GM12872 (cell line): ENCODE measurements around the gene STK39.

Source experiments
- CTCF ChIP-seq: IDR thresholded peaks from 3 replicates; pipeline ENCODE4 v1.5.1; 2011; ENCODE audit warnings: low read depth, mild to moderate bottlenecking, low read length, moderate library complexity; ENCODE audit not compliant: insufficient read depth

STK39 gene

DNA sequence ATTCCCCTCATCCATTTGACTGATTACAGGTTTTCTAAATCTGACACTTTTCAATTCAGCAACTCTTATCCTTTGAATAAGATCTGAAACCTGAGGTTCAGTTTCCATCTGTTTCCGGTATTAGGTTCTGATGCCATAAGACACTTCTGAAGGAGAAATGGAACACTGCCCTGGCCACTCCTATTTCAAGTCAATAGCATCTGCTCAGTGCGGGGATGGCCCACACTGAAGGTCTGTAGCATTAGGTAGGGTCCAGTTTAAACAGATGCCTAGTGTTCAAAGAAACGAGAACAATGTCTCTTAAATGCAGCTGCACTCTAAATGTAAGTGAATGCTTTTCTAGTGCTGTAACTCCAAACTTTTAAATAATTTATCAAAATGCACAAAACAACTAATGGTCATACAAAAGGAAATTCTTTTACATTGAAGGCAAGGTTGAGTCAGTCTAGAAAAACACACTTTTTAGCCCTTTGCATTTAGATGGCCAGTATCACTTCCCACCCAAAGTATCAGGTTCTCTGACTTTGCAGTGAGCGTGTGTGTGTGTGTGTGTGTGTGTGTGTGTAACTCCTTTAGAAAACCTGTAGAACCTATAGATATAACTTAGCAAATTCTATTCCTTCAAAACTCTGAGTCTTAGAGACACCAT lies 78.2 kb downstream of the STK39 start:
- TF ChIP-seq CTCF: no peak

DNA sequence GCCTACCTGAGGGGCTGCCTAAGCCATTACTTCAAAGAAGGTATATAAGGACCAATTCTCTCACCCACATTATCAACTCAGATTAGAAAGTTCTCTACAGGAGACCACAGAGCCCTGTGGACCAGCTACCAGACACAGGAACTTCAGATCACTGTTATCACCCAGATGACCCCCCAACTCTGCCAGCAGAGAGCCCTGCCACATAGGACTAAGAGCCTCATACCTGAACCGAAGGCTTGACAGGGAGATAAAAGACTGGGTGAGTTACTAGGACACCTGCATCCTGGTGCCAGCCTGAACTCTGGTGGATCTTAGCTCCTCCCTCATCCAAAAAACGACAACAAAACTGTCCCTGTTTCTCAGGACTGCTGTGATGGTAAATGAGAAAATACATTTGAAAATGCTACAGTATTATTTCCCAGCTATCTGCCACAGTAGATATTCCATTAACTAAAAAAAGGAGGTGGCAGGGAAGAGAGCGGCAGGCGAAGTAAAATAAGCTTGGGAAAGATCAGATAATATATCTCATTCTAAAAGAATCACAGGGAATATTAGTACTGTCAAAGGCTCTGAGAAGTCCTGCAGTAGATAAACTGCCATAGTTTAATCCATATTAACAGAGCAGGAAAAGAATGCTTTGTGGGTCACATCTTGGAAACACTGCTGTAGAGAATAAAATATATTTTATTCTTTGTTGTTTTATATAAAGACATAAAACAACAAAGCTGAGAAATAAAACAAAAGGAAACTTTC lies 79.7 kb downstream of the STK39 start:
- TF ChIP-seq CTCF: no peak

DNA sequence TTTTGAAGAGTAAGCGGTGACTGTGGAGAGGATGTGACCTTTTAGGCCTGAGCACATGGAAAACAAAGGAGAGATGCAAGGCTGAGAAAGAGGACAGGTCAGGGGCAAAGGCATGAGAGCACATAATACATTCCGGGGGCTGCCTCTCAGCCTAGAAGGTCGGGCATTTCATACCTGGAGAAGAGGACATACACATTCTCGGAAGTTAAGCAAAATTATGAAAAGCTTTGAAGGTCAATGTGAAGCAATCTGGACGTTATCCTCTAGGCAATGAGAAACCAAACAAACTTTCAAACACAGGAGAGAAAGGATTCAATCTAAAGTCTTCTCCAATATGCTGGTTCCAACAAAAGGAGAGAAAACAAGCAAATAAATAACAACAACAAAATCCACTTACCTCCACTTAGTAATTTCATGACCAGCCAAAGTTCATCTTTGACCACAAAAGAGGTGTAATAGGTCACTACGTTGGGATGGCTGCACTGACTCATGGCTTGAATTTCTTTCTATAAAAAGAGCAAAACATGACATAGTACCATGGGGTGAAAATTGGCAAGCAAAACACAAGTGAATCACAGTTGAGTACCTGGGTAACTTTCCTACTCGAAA lies 80.4 kb downstream of the STK39 start:
- TF ChIP-seq CTCF: no peak

DNA sequence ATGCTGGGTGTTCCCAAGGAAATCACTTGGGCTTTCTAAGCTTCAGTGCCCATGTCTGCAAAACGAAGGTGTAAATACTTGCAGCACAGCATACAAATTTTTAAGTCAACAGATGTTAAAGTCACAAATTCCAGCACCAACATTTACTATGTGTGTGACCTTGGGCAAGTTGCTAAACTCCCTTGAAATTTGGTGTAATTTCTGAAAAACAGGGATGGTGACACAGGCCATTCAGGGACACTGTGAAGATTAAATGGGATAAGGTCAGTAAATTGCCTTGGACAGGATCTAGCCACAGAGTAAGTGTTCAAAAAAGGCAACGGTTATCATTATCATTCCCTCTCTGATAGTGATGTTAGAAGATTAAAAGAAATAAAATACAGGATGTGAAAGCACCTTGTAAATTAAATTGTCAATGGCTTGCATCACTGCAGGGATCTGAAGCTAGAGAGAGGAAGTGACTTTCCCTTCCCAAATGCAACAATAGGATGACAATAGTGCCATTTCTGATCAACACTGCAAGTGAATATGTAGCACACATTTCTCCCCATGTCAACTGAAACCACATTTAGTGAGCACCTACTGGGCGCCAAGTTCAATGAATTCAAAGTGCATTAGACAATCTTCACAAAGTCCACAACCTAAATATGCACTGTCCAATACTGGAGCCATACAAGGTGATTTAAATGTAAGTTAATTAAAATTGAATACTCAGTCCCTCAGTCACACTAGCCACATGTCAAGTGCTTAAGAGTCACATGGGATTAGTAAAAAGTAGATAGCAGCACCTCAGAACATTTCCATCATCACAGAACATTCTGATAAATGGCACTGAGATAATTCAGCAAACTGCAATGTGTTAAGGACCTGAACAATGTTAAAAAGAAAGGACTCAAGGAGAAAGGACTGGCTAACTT lies 81.2 kb downstream of the STK39 start:
- no peak for TF ChIP-seq CTCF

- TF ChIP-seq CTCF: no peak
These were observed 82.0 kb downstream of the STK39 start for GRCh38 chr2:168165397-168165796.

GRCh38 chr2:168160897-168161296 lies 86.5 kb downstream of the STK39 start:
- peak; percentile 63 for TF ChIP-seq CTCF
